AML-193 (cell line): ENCODE data around the gene SLC25A27.

Source experiments
- DNase-seq, 2 experiments: peaks; one replicate each; lab custom pipeline; 2025; lab: John Stamatoyannopoulos, UW

The SLC25A27 gene

DNA sequence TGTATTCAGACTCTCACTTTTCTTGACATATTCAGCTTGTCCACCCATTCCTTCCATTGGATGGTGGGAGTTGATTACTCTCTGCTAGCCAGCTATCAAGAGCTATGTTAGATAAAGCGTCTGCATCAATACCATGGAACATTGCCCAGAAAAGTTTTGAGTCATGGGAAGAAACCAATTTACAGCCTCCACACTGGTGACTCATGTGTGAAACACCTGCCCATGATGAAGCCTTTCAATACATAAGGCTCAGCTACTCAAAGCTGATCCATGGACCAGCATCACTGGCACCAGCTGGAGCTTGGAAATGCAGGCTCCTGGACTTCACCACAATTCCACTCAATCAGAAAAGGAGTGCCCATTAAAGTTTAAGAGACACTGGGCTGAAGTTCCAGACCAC, 66.3 kb downstream of the SLC25A27 start:
- DNase-seq, result no peak

DNA sequence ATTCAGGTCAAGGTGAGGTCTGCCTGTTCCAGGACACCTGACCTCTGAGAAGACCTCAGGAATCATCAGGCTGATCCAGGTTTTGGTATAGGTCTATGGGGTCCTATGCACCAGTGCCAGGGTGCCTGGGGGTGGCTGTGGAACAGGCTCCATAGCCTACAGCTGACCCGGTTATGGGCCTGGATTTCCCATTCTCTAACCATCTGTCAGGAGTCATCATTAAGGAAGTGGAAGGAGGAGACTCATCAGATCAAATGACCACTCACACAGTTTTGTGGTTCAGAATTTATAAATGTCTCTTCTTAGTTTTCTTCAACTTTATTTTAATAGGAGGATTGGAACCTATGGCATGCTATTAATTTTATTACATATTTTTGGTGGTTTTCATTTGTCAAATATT, 67.6 kb downstream of the SLC25A27 start:
- DNase-seq, result no peak
